HL-60 (cell line): ENCODE measurements around the gene ADCY1.

Source experiments
- CTCF ChIP-seq: IDR thresholded peaks from one replicate; pipeline ENCODE4 v1.5.1; 2011; ENCODE audit warnings: low read length, control low read depth, inconsistent platforms; ENCODE audit not compliant: insufficient read depth
- POLR2AphosphoS5 ChIP-seq: IDR thresholded peaks from 2 replicates; pipeline ENCODE4 v1.6.1; 2012; ENCODE audit warnings: low read depth

GRCh38 chr7:45656431-45656830 is 82.3 kb downstream of the ADCY1 start:
- TF ChIP-seq POLR2AphosphoS5 (no peak), CTCF (no peak)
